HepG2 (cell line): ENCODE measurements around the gene SSX2IP. TPM values are rescaled to one million over a fixed set of nuclear protein-coding genes. Genes with fewer than 3 reads are reported as not detected.

ENCODE experiments used
- ATAC-seq: fragments of 200-7000 bp; cut with Tn5 transposase; 3 replicates; pipeline ENCODE4 v1.9.1; 2020; ENCODE audit warnings: mild to moderate bottlenecking, moderate library complexity
- BruUV-seq: library from RNA; stranded (reverse); fragments of 400-500 nt; replicated peaks from 2 replicates; lab custom pipeline; 2021; lab: Mats Ljungman, UMichigan
- CTCF ChIA-PET: fragments of 300-600 bp; formaldehyde crosslinking; extraction: SDS; loops from one replicate; lab custom pipeline; 2021; ENCODE audit warnings: low total read pairs, inconsistent platforms, low intra/inter-chr PET ratio; lab: Yijun Ruan, JAX
- POLR2A ChIA-PET: fragments of 350-600 bp; sonication (Branson Sonifier 250); formaldehyde crosslinking; loops from one replicate; lab custom pipeline; 2020; ENCODE audit warnings: antibody characterized with exemption, inconsistent platforms; lab: Yijun Ruan, JAX
- DNase-seq: peaks from one replicate; pipeline ENCODE4 v3.0.0-alpha.2; 2015; ENCODE audit warnings: low spot score
- FAIRE-seq: peaks from 3 replicates; lab custom pipeline; 2011; peaks lifted over from hg19 to GRCh38; lab: Jason Lieb, UNC
- H2AFZ ChIP-seq: one replicate; pipeline ENCODE4 v1.6.1; 2011; ENCODE audit warnings: low read length, inconsistent platforms
- H3K27ac ChIP-seq: fragments of 300-600 bp; 3 replicates; pipeline ENCODE4 v1.8.0; 2011; ENCODE audit warnings: mixed run types, mild to moderate bottlenecking, mixed read lengths, low read length, inconsistent platforms; ENCODE audit not compliant: insufficient read depth; ENCODE audit errors: extremely low read length
- H3K27me3 ChIP-seq, 2 experiments: fragments of 200-600 bp in 1 of 2; 2 replicates in 1 of 2; 3 replicates in 1 of 2; pipeline versions ENCODE4 v1.6.0 to v1.8.0; 2011; ENCODE audit warnings: low read length in 2 of 2, mild to moderate bottlenecking in 2 of 2, moderate library complexity in 2 of 2, inconsistent platforms in 1 of 2; ENCODE audit not compliant: insufficient read depth in 2 of 2, control insufficient read depth in 1 of 2
- H3K36me3 ChIP-seq, 2 experiments: fragments of 200-600 bp in 1 of 2; replicated peaks in 1 of 2; 2 replicates in 1 of 2; 3 replicates in 1 of 2; pipeline versions ENCODE4 v1.5.1 to v1.8.0; 2011; ENCODE audit warnings: low read length in 2 of 2, inconsistent platforms in 1 of 2; ENCODE audit not compliant: insufficient read depth in 2 of 2, control insufficient read depth in 1 of 2
- H3K4me1 ChIP-seq: 2 replicates; pipeline ENCODE4 v1.5.1; 2012; ENCODE audit warnings: low read length, inconsistent platforms; ENCODE audit not compliant: insufficient read depth
- H3K4me2 ChIP-seq: 2 replicates; pipeline ENCODE4 v1.6.0; 2011; ENCODE audit warnings: low read depth, low read length, inconsistent platforms
- H3K4me3 ChIP-seq, 3 experiments: fragments of 200-600 bp in 1 of 3; sonication (generic), shearing (Covaris generic) in 1 of 3; replicated peaks in 1 of 3; 2 replicates each; pipeline ENCODE4 v1.5.1; 2011 to 2016; ENCODE audit warnings: low read length in 3 of 3, inconsistent platforms in 2 of 3, low read depth in 2 of 3, mild to moderate bottlenecking in 2 of 3, control low read depth in 1 of 3, mixed read lengths in 1 of 3; ENCODE audit not compliant: insufficient read depth in 1 of 3
- H3K79me2 ChIP-seq: one replicate; pipeline ENCODE4 v1.6.1; 2011; ENCODE audit warnings: low read length, inconsistent platforms; ENCODE audit not compliant: insufficient read depth
- H3K9ac ChIP-seq: 2 replicates; pipeline ENCODE4 v1.6.0; 2011; ENCODE audit warnings: mild to moderate bottlenecking, low read depth, low read length, inconsistent platforms; ENCODE audit not compliant: insufficient read depth
- H3K9me3 ChIP-seq: 2 replicates; pipeline ENCODE4 v1.5.1; 2012; ENCODE audit warnings: mild to moderate bottlenecking, low read length
- H4K20me1 ChIP-seq: 2 replicates; pipeline ENCODE4 v1.6.0; 2011; ENCODE audit warnings: inconsistent platforms, mild to moderate bottlenecking, low read length, moderate library complexity; ENCODE audit not compliant: insufficient read depth
- FOXA1 ChIP-seq, 2 experiments: fragments of 450-650 bp in 1 of 2; sonication (generic) in 1 of 2; formaldehyde crosslinking in 1 of 2; IDR thresholded peaks; 2 replicates each; pipeline versions ENCODE4 v1.4.0 to v1.6.1; 2016 to 2020; ENCODE audit warnings: missing genetic modification reagents in 1 of 2
- GTF3A ChIP-seq: sonication (generic); formaldehyde crosslinking; conservative IDR thresholded peaks from 2 replicates; pipeline ENCODE4 v1.4.0; 2020; ENCODE audit warnings: mild to moderate bottlenecking, missing genetic modification reagents
- KLF11 ChIP-seq: IDR thresholded peaks from 2 replicates; pipeline ENCODE4 v1.6.1; 2016; ENCODE audit warnings: missing compliant biosample characterization
- MAX ChIP-seq: IDR thresholded peaks from 2 replicates; pipeline ENCODE4 v1.6.1; 2012; ENCODE audit warnings: inconsistent platforms
- PATZ1 ChIP-seq: sonication (generic); formaldehyde crosslinking; IDR thresholded peaks from 2 replicates; pipeline ENCODE4 v1.4.0; 2020; ENCODE audit warnings: missing genetic modification reagents
- TCF7 ChIP-seq: sonication (generic); IDR thresholded peaks from 2 replicates; pipeline ENCODE4 v1.6.1; 2016; ENCODE audit warnings: antibody characterized with exemption, low read depth
- ZBTB33 ChIP-seq: sonication (generic); formaldehyde crosslinking; IDR thresholded peaks from 2 replicates; pipeline ENCODE4 v1.4.0; 2020; ENCODE audit warnings: missing genetic modification reagents
- ZNF280D ChIP-seq: sonication (generic); formaldehyde crosslinking; IDR thresholded peaks from 2 replicates; pipeline ENCODE4 v1.5.1; 2020; ENCODE audit warnings: mild to moderate bottlenecking, missing genetic modification reagents
- ZNF317 ChIP-seq: sonication (generic); formaldehyde crosslinking; IDR thresholded peaks from 2 replicates; pipeline ENCODE4 v1.5.0; 2020; ENCODE audit warnings: mild to moderate bottlenecking, missing genetic modification reagents
- ZNF362 ChIP-seq: sonication (generic); formaldehyde crosslinking; IDR thresholded peaks from 2 replicates; pipeline ENCODE4 v1.4.0; 2020; ENCODE audit warnings: missing genetic modification reagents, mild to moderate bottlenecking, borderline replicate concordance
- ZNF761 ChIP-seq: sonication (generic); formaldehyde crosslinking; conservative IDR thresholded peaks from 2 replicates; pipeline ENCODE4 v1.4.0; 2020; ENCODE audit warnings: mild to moderate bottlenecking, missing genetic modification reagents
- ZNF841 ChIP-seq: sonication (generic); formaldehyde crosslinking; IDR thresholded peaks from 2 replicates; pipeline ENCODE4 v1.8.1; 2023; ENCODE audit warnings: missing genetic modification reagents, borderline replicate concordance
- WGBS: methylation state at CpG from one replicate; pipeline ENCODE4 v1.1.6; 2017; ENCODE audit warnings: low lambda C conversion rate; 5-methylcytosine and 5-hydroxymethylcytosine counted together
- in situ Hi-C: cut with HindIII; loops from 2 replicates; pipeline ENCODE4 v1.10.0; 2017; ENCODE audit warnings: low pct_unique_long_range_greater_than_20kb; ENCODE audit not compliant: extremely low pct_ligation_motif_present
- intact Hi-C: fragments of 100-400 bp; cut with micrococcal nuclease; formaldehyde crosslinking; loops from one replicate; pipeline ENCODE4 v1.10.0; 2022; ENCODE audit not compliant: unreplicated experiment
- polyA plus RNA-seq, 8 experiments: library from polyadenylated mRNA; depleted of rRNA in 3 of 8; stranded (reverse) in 7 of 8; unstranded in 1 of 8; fragments of >200 nt; fragmentation: Illumina TruSeq in 4 of 8; extraction: Trizol in 4 of 8; gene quantifications; 2 replicates each; pipeline versions ENCODE4 v1.2.1 to v1.2.3, GENCODE V29; 2011 to 2016; ENCODE audit warnings: low read depth in 4 of 8, missing spikeins in 1 of 8, mixed read lengths in 1 of 8; ENCODE audit not compliant: insufficient read depth in 1 of 8
- total RNA-seq, 5 experiments: library from RNA; depleted of rRNA; stranded (reverse); fragments of >200 nt; fragmentation: Illumina TruSeq; extraction: Trizol; gene quantifications; 2 replicates each; pipeline ENCODE4 v1.2.3, GENCODE V29; 2016; ENCODE audit warnings: low read depth in 1 of 5

The SSX2IP gene
- total and polyA plus RNA-seq, 2 of the 13 experiments (the other 11 are each of a cell fraction or from before 2014, with no cell fraction given): 2.7 to 23.7 TPM

GRCh38 chr1:84735483-84735882, 45.2 kb upstream of the SSX2IP start:
- Histone ChIP-seq H3K9me3 (no peaks in the 10 kb centered on the region), H3K27me3 (no peaks in the 10 kb centered on the region), H4K20me1 (no peaks in the 10 kb centered on the region), H3K4me1 (no peaks in the 10 kb centered on the region)
- no peak for ATAC-seq
- POLR2A ChIA-PET: no interaction called here
- CTCF ChIA-PET: no interaction called here
- in situ Hi-C loops: no loop called here
- intact Hi-C loops: no loop called here
- 0% methylated on average over 1 of the region's 1 CpG for WGBS
- no peak for TF ChIP-seq GTF3A (CRISPR knock-in tag)
- no peak for TF ChIP-seq KLF11
- TF ChIP-seq PATZ1 (CRISPR knock-in tag): no peak
- TF ChIP-seq ZNF317 (CRISPR knock-in tag): no peak
- no peak for TF ChIP-seq ZNF841 (CRISPR knock-in tag)
- TF ChIP-seq ZNF280D: no peak
- no peak for TF ChIP-seq MAX
- no peak for TF ChIP-seq ZNF362
- no peak for TF ChIP-seq TCF7
- TF ChIP-seq ZBTB33 (CRISPR knock-in tag): no peak
- TF ChIP-seq ZNF761: no peak
- TF ChIP-seq FOXA1 (IDR thresholded peaks at IDR 0.05): no peak
- TF ChIP-seq FOXA1 (CRISPR knock-in tag; IDR thresholded peaks at IDR 0.05): no peak
- TF ChIP-seq, all 625 proteins: peak for 0
- H3K27ac ChIP-seq: no peak overlapping the region
- H3K79me2 ChIP-seq: no peaks in the 10 kb centered on the region
- no peak for FAIRE-seq
- no peaks in the 10 kb centered on the region for H3K36me3 ChIP-seq
- no peak overlapping the region for H3K4me2 ChIP-seq
- BruUV-seq: no TSS peak
- no peak overlapping the region for H3K4me3 ChIP-seq
- DNase-seq: no peak
- no peak overlapping the region for H3K9ac ChIP-seq
- H2AFZ ChIP-seq: no peak overlapping the region
